K562 (cell line): ENCODE data around the gene HHLA2.

Experiments
- POLR2A ChIP-seq: fragments of 450-650 bp; conservative IDR thresholded peaks from 2 replicates; pipeline ENCODE4 v1.6.1; 2016
- TF ChIP-seq, protein P1 (sequence below), 3 experiments: IDR thresholded peaks in 2 of 3; conservative IDR thresholded peaks in 1 of 3; 2 replicates each; pipeline ENCODE4 v1.5.1; 2011 to 2012; ENCODE audit warnings: low read length in 3 of 3, mild to moderate bottlenecking in 3 of 3, control low read depth in 2 of 3, improper control_type of control experiment in 1 of 3, inconsistent platforms in 1 of 3, low read depth in 1 of 3, mixed read lengths in 1 of 3, moderate library complexity in 1 of 3; ENCODE audit not compliant: insufficient read depth in 2 of 3

DNA sequence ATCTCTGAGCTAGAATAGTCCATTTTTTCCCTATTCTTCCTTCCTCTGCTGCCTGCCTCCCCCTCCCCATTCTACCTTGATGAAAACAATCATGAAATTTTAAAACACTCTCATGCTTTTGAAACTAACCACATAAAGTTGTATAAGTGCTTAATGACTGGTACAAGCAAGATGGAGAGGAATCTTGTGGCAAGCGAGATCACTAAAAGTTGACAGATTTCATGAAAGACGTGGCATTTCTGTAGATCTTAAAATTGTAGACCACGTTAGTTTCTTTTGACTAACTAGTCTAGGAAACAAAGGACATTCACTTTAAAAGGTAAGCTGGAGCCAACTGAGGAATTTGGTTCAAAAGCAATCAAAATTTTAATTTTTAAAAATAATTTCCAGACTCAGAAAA is 35.4 kb downstream of the HHLA2 start:
- no peak for TF ChIP-seq POLR2A
- TF ChIP-seq, protein P1, sequence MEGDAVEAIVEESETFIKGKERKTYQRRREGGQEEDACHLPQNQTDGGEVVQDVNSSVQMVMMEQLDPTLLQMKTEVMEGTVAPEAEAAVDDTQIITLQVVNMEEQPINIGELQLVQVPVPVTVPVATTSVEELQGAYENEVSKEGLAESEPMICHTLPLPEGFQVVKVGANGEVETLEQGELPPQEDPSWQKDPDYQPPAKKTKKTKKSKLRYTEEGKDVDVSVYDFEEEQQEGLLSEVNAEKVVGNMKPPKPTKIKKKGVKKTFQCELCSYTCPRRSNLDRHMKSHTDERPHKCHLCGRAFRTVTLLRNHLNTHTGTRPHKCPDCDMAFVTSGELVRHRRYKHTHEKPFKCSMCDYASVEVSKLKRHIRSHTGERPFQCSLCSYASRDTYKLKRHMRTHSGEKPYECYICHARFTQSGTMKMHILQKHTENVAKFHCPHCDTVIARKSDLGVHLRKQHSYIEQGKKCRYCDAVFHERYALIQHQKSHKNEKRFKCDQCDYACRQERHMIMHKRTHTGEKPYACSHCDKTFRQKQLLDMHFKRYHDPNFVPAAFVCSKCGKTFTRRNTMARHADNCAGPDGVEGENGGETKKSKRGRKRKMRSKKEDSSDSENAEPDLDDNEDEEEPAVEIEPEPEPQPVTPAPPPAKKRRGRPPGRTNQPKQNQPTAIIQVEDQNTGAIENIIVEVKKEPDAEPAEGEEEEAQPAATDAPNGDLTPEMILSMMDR (IDR thresholded peaks at IDR 0.05 in 2 of 3, conservative IDR thresholded peaks at IDR 0.05 in 1 of 3; ENCODE audit: insufficient read depth in 2 of 3, low read depth in 1 of 3, low read length in 3 of 3) = no peak
